GM20431 (cell line): Measurements from ENCODE around the gene FBXL13.
"Not testable (repeated sequence)": the region's sequence is repeated elsewhere in the genome, so short reads cannot be mapped to it uniquely, and the experiment has no call there.

Experiments
- in situ Hi-C: fragments of 300-500 bp; cut with MseI, MboI; formaldehyde crosslinking; loops from one replicate; pipeline ENCODE4 v1.15.0; 2020; ENCODE audit warnings: low sequenced_read_pairs; ENCODE audit not compliant: unreplicated experiment

FBXL13 gene

DNA sequence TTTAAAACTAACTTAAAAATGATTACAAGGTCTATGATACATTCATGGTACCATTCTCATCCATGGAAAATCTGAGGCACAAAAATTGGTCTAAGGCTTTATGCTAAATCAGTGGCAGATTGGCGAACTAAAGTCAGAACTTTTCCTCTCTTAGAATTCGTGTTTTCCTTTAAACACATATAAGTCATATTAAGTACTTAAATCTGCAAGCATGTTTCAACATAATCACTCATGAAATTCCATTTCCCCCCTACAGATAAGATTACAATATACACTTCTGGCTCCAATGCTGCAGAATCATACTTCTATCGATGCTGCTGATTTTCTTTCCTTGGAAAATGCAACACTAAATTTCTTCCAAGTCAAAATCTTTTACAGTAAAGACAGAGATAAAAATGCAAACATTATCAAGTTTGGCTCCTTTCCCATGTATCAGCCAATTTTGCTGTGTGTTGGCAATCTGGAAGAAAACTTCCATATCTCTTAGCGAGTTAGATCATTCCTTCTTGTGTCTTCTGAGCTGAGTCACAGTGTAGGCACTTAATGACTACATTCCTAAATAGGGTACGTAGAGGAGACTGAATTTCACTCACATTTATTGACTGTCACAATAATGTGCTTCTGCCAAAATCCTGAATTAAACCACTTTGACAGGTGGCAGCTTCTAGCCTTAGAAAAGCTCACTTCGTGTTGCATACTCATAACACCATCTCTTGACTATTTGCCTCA, 238.2 kb downstream of the FBXL13 start:
- in situ Hi-C loops: no loop called here

DNA sequence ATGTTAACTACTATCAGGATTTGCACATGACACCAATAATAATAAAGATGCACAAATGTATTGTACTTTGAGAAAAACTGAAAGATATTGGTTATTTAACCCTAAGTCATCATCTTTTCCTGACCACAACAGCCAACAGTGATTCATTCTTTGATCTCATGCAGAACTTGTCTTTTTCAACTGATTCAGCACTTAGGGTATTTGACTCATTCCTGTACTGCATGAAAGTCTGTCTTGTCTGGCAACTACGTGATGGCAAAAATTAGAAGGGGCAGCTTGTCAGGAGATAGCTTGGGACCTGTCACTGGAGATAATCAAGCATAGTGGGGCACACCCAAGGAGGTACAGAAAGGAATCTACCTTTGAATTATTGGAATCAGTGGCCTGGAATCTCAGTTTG, 239.6 kb downstream of the FBXL13 start:
- in situ Hi-C loops: no loop called here

DNA sequence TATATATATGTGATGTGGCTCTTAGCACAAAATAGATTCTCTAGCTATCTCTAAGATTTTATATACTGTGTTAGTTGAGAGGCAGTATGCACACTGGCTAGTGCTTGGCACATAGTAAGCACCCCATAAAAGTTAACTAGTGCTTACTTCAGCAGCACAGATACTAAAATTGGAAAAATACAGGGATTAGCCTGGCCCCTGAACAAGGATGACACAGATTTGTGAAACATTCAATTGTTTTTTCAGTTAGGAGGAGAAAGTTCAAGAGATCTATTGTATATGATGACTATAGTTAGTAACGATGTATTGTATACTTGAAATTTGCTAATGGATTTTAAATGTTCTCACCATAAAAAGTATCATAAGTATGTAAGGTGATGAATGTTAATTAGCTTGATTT, 240.1 kb downstream of the FBXL13 start:
- in situ Hi-C loops: no loop called here

DNA sequence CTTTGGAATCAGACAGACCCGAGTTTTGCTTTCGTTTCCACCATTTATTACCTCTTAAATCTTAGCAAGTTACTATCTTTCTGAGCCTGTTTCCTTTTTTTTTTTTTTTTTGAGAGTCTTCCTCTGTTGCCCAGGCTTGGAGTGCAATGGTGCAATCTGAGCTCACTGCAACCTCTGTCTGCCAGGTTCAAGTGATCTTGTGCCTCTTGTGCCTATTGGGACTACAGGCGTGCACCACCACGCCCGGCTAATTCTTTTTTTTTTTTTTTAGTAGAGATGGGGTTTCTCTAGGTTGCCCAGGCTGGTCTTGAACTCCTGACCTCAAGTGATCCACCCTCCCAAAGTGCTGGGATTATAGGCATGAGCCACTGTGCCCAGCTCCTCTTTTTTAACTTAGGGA, 241.3 kb downstream of the FBXL13 start:
- in situ Hi-C loops: no loop called here

DNA sequence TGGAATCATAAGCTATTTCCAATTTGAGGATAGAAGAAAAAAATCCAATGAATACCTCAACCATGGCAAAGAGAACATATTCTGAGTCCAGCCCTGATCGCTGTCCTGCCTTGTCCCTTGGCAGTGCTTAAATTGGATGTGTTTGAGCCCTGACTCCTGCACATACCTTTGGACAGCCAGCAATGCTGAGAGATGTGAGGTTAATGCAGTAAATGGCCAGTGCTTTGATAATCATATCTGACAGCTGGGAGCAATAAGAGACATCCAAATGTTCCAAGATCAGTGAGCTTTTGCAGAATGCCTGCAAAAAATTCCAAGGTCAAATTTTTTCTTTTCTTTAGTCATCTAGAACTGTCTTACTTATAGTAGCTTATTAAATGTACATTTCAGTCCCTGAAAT, 241.9 kb downstream of the FBXL13 start:
- in situ Hi-C loops: no loop called here

DNA sequence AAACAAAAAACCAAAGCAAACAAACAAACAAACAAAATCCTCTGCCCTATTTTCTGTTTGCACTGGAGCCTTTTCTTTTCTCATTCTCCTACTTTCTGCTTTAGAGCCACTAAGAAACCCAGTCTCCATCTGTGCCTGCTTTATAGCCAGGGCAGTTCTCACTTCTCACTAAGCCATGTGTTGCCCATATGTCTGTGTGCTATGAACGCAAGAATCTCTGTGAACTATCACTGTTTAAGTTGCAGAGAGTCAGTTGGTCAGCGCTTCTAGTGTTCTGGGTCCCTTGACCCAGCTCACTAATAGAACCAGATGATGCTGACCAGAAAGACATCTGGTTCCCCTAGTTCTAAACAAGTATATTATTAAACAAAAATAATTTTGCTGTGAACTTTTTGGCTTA, 244.4 kb downstream of the FBXL13 start:
- in situ Hi-C loops: no loop called here

DNA sequence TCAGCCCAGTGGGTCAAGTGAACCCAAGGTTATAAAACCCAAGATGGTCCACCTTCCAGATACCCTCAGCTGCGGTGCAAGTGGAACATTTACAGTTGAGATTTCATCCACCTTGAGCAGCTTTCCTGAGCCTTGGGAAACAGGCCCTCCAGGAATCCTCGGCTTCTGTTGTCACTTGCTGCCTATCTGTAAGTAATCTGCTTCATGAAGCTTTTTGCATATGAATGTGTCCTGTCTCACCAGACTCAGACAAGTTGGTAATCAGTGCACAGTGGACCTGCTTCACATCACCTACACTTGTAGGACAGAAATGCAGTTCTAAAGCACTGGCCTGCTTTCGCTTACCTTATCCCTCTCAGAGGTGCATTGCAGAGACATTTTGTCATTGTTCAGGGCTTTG, 245.5 kb downstream of the FBXL13 start:
- in situ Hi-C loops: no loop called here

DNA sequence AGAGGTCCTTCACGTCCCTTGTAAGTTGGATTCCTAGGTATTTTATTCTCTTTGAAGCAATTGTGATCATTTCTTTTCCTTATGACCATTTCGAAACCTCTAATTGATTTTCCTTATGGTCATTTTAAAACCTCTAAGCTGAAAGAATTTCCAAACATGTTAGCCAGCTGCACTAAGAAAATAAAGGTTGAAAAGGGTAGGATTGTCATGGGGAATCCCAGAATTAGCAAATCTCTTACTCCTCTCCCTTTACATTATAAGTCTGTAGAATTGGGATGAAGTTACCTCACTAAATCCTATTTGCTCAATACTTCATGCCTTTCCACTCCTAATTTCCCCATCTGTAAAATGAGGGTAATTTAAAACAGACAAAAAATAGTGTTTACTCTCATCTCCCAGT, 246.3 kb downstream of the FBXL13 start:
- in situ Hi-C loops: no loop called here

DNA sequence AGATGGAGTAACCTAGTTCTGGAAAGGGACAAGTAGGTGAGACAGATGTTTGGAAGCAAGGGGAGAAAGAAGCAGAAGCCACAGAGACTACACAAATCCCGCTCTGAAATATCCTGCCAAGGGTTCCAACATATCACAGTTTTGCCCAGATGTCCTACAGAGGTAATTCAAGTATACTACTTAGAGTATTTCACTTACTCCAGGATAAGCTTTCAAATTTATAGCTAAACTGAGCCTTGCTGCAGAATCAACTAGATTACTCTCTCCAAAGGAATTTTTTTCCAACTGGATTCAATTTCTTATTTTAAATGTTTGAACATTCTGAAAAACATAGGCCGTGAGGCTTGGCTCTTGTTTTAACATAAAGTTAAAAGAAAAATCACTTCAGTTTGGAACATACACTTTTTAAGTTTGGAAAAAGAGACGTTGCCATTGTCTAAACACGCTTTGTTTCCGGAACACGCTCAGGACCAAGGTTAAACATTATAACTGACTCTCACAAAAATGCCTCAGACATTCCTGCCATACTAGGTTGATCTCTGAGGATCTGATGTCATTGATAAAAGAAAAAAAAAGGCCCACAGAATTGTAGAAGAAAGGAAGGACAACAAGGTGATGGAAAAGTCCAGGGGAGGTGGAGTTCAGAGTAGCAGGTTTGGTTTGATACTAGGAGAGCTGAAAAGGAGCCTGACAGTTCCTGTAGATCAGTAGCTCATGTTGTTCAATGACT, 251.0 kb downstream of the FBXL13 start:
- in situ Hi-C loops: no loop called here

DNA sequence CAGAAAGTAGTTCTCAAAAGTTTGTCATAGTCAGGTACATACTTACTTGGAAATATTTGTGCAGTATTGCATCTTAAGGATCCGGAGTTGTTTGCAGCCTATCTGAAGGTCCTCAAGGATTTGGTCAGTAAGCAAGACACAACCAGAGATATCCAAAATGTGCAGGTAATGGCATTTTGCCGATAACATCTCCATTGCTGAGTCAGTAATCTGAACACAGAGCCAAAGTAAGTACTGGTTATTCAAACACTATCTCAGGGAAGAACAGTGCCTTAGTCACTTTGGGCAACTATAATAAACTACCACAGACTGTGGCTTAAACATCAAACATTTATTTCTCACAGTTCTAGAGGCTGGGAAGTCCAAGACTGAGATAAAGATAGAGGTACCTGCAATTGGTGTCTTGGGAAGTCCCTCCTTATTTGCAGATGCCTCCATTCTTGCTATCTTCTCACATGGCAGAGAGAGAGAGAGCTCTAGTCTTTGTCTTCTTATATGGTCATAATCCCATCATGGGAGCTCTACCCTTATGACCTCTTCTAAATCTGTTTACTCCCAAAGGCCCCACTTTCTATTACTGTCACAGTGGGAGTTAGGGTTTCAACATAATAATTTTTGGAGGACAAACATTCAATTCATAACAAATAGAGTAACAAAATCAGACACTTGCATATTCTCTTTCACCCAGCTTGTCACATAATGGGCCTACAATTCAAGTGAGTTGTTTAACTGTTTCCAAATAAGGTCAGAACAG, 252.4 kb downstream of the FBXL13 start:
- in situ Hi-C loops: no loop called here

DNA sequence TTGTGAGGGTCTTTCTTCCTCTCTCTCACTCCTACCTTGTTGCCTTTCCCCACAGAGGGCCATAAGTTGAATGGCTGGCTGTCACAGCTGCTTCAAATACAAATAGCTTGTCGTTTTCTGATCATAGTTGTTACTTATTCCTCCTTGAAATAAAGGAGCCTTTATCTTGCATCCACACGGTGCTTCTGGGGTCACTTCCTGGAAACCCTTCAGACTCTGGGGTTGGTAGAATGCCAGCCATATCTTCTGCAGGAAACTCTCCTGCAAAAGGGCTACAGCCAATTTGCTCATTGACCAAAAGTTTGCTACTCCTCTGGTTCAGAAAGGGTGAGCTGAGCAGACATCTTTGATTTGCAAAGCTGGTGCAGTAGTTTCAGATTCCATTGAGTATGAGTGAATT, 255.4 kb downstream of the FBXL13 start:
- in situ Hi-C loops: no loop called here

DNA sequence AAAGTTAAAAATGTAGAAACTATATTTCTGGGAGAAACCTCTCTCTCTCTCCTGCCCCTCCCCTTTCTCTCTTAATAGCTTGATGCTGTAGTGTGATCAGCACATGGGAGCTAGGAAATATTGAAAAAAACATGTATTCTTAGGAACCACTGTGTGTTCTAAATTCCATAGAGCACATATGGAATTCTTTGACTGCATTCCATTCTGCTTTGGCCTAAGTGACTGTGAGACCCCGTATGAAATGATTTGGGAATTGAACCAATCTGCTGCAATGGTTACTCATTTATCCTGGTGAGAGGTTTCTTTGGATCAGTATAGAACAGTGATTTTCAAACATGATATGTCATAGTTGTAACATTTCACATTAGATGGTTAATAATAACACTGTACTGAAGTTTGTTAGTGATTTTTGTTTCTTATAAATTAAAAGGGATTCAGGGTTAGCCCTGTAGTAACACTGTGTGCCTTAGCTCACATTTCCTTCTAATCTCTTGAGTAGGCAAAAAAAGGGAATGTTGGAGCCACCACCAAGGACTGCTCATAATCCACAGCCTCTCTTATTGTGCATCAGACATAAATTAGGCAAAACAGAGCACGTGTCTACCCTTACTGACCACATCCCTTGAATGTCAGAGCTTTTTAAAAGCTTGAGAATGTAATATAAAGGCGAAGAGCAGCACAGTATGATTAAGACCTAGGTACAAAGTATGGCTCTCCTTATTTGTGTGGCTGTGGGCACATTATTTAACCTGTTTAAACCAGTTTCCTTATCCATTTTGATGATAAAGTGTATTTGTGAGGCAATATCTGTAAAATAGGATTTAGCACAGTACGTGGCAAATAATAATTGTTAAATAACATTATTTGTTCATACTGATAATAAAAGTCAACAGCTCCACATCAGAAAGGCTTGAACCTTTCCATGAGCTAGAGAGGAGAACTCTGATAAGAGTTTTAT, 256.7 kb downstream of the FBXL13 start:
- in situ Hi-C loops: no loop called here

DNA sequence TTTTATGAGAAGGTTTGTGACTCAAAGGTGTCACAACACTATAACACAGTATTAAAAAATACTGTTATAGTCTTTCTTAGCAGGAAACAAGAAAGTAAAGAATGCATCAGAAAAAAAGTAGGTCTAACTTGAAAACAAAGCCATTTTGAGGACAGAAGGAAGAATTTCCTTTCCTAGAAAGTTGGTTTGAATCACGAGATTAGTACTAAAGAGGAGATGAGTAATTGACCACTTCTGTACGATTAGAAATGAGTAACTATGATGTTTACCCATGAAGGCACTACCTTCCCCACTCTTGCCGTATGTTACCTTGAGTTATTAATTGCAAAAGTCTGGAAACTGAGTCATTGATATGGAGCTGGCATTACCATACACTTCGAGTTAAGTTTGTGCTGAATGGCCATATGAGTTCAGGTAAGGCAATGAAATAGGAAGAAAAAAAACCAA, 260.5 kb downstream of the FBXL13 start:
- in situ Hi-C loops: no loop called here

DNA sequence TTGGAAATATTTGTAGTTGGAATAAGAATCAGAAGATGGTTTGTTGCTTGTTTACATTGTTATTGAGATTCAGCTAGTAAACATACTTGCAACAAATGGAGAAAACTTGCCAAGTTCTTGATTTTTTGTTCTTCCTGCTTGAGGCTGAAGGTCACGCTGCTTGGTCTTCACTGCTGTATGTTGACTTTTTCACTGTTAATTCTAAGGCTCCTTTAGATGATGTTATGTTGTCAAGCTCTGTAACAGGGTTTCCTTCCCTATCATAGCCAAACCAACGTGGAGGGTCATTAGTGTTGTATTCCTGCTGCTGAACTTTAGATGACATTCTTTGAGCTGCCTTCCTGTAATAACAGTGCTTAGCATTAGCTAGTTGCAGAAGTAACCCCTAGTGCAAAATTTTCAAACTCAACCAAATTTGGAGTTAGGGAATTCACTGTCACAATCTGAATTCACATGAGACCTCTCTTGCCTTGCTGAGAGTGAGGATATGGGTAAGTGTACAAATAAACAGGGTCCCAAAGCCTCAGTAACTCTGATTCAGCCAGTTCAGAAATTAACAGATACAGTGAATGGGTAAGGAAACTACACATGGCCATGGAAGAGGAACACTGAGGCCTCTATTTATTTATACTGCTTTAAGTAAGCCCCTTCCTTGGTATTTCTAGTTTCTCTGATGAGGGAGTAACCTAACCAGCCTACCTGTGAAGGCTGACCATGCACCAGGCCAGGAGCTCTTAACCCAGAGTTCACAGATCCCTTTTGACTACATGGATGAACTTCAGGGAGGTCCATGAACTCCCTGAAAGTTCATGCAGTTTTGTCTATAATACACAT, 261.2 kb downstream of the FBXL13 start:
- in situ Hi-C loops: no loop called here

DNA sequence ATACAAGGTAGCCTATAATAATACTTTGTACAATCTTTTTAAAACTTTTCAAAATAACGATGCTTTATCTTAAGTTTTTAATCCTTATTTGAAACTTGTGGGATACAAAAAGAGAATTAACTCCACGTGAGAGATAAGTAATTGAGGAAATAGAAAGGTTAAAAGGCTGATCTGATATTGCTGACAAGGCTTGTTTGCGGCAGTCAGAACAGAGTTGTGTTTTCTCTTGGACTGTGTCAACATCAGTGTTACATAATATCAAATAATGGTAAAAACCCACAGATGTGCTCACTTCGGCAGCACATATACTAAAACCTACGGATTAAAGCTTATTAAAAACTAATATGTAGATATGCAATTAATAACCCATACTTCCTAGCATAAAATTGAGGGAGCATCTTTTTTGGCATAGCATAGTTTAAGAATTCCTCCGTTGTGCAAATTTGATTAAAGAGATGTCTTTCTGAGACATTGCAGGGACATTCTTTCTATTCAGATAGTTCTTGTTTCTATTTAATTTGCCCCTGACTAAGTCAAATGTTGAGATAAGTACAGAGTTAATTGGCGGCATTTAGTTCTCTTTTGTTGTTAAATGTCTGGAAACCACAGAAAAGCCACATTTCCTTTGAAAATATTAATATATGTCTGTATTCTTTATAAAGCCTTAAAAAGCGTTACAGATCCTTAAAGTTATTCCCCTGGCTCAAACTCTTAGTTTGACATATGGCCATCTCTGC, 262.5 kb downstream of the FBXL13 start:
- in situ Hi-C loops: no loop called here

DNA sequence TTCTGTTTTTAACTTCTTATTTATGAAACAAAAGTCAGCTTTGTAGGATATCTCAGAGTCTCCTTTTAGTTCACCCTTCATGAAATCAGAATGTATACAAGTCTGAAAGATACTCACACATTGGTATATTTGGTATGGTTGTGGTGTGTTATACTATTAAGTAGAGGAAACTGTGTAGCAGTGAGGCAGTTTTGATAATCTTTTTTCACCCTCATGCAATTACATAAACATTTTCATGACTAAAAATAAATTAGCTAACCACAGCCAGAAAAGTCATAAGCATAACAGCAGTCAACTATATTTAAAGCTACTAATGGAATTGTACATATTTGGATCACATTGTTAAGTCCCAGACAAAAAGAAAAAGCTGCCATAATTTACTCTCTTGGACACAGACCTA, 263.7 kb downstream of the FBXL13 start:
- in situ Hi-C loops: no loop called here

DNA sequence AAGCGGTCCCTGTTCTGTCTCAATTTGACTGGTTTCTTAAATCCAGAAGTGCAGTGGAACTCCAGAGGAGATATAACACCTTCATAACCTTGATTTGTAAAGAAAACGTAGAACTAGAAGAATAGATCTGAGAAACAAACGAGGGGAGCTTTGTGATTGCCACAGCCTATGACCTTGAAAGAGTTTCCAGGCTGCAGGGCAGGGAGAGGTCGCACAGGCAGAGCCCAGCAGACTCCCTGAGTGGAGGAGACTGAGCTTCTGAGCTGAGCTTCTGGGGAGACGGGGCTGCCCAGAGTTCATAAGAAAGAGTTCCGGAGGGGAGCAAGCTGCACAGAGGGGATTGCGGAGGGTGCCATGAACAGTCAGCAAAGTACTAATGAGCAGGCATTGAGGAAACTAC, 268.0 kb downstream of the FBXL13 start:
- in situ Hi-C loops: no loop called here

DNA sequence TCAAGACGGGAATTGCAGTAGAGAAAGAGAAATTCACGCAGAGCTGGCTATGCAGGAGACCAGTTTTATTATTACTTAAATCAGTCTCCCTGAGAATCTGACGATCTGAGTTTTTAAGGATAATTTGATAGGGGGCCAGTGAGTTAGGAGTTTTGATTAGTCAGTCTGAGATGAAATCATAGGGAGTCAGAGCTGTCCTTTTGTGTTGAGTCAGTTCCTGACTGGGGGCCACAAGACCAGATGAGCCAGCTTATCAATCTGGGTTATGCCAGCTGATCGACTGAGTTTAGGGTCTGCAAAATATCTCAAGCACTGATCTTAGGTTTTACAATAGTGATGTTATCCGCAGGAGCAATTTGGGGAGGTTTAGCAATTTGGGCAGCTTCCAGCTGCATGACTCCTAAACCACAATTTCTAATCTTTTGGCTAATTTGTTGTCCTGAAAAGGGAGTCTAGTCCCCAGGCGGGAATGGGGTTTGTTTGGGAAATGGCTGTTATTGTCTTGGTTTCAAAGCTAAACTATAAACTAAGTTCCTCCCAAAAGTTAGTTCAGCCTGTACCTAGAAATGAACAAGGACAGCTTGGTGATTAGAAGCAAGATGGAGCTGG, 278.5 kb downstream of the FBXL13 start:
- in situ Hi-C loops: not testable (repeated sequence)
